Activated naive CD4-positive, alpha-beta T cell treated with anti-CD3 and anti-CD28 coated beads, Interleukin-2, amount 10 ng/mL, durations not matched to agents 7 days and 5 days (primary cell): Measurements from ENCODE around the gene CCDC121.
"Not testable (repeated sequence)": the region's sequence is repeated elsewhere in the genome, so short reads cannot be mapped to it uniquely, and the experiment has no call there.

Experiments used
- CTCF ChIA-PET: fragments of 350-600 bp; sonication (Branson Sonifier 250); formaldehyde crosslinking; loops from one replicate; lab custom pipeline; 2021; ENCODE audit warnings: antibody characterized with exemption; lab: Charles Lee
- DNase-seq: peaks from one replicate; pipeline ENCODE4 v3.0.0-alpha.2; 2020
- H3K27ac Mint-ChIP-seq: one replicate; pipeline ENCODE4 v1.8.0; 2021; ENCODE audit warnings: mild to moderate bottlenecking, moderate library complexity, mixed read lengths
- H3K27me3 Mint-ChIP-seq: one replicate; pipeline ENCODE4 v1.8.0; 2021; ENCODE audit warnings: mild to moderate bottlenecking, mixed read lengths
- H3K36me3 Mint-ChIP-seq: one replicate; pipeline ENCODE4 v1.8.0; 2021; ENCODE audit warnings: mixed read lengths
- H3K4me1 Mint-ChIP-seq: one replicate; pipeline ENCODE4 v1.8.0; 2021; ENCODE audit warnings: mixed read lengths
- H3K4me3 Mint-ChIP-seq: one replicate; pipeline ENCODE4 v1.8.0; 2021; ENCODE audit warnings: mild to moderate bottlenecking, moderate library complexity, mixed read lengths
- H3K9me3 Mint-ChIP-seq: one replicate; pipeline ENCODE4 v1.8.0; 2021; ENCODE audit warnings: mixed read lengths

The CCDC121 gene

DNA sequence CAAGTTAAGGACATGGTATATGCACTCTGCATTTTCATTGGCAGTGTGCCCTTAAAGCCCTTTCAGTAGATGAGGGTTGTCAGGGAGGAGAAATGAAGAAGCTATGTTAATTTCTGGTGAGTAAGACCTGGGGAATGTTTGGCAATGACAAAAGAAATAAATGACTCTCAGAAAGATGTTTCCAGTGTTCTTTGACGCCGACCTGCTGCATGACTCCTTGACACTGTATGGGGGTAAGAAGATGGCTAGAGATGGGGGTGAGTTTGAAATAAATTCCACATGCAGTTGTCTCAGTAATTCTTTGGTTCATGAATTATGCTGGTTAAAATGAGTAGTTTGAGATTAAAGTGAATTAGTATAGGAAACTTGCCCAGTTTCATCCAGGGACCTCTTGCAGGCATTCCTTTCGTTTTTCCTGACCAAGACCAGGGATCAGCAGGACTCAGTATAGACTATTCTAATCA is 5.9 kb downstream of the CCDC121 start:
- Mint-ChIP-seq H3K27ac (no peak overlapping the region), H3K4me1 (peaks cover 17% of the 10 kb centered on the region)
- CTCF ChIA-PET: no interaction called here

DNA sequence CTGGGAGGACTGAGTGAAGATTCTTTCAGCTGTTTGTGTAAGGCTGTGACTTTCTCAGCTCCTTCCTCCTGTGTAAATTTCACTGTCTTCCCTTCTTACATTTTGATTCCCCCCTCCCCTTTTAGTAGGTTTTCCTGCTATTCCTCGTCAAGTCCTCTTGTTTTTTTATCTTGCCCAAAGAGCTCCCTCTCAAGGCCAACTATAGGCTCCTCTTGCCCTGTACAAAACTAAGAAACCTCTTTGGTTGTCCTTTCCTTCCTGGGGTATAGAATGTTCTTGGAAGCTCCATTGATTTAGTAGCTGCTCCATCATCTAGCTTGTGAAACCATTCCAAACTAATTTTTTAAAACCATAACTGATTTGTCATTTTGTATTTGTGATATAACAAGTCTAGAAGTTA is 7.3 kb downstream of the CCDC121 start:
- no peaks in the 10 kb centered on the region for H3K27me3 Mint-ChIP-seq
- DNase-seq: no peak
- peaks cover 3% of the 10 kb centered on the region for H3K4me1 Mint-ChIP-seq
- no peaks in the 10 kb centered on the region for H3K9me3 Mint-ChIP-seq
- no peak overlapping the region for H3K4me3 Mint-ChIP-seq
- H3K36me3 Mint-ChIP-seq: peaks cover 55% of the 10 kb centered on the region
- CTCF ChIA-PET: interaction anchor here (1.0 to 1.3 kb wide), 2 partner anchors 11 kb away, joined by 3 read pairs; no protein-coding TSS in a partner anchor
- no peak overlapping the region for H3K27ac Mint-ChIP-seq

More for the DNA sequence above, 5.9 kb downstream of the CCDC121 start:
- no peak for DNase-seq
- Mint-ChIP-seq H3K9me3 (no peaks in the 10 kb centered on the region), H3K36me3 (peaks cover 46% of the 10 kb centered on the region), H3K4me3 (no peak overlapping the region), H3K27me3 (no peaks in the 10 kb centered on the region)

- Mint-ChIP-seq H3K27ac (no peak overlapping the region), H3K4me1 (no peaks in the 10 kb centered on the region), H3K4me3 (no peak overlapping the region), H3K9me3 (no peaks in the 10 kb centered on the region), H3K27me3 (no peaks in the 10 kb centered on the region), H3K36me3 (peaks cover 48% of the 10 kb centered on the region)
- CTCF ChIA-PET: no interaction called here
- no peak for DNase-seq
These were observed 13.5 kb downstream of the CCDC121 start for GRCh38 chr2:27615316-27615715.

- no peak overlapping the region for H3K27ac Mint-ChIP-seq
- CTCF ChIA-PET: interaction anchor here (1.2 to 1.4 kb wide), 2 partner anchors 17 to 69 kb away, joined by 3 read pairs; no protein-coding TSS in a partner anchor
- peaks cover 44% of the 10 kb centered on the region for H3K36me3 Mint-ChIP-seq
These were observed 14.8 kb downstream of the CCDC121 start for GRCh38 chr2:27613985-27614384.

DNA sequence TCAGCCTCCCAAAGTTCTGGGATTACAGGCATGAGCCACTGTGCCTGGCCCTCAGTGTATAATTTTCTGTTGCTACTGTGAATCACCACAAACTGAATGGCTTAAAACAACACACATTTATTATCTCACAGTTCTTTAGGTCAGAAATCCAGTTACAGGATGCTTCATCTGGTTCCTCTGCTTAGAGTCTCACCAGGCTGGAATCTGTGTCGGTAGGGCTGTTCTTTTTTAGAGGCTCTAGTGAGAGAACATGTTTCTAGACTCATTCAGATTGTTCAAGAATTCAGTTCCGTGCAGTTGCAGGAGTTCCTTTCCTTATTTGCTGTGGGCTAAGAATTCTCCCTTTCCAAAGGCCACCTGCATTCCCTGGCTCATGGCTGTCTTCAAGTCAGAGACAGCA is 22.2 kb downstream of the CCDC121 start:
- no peaks in the 10 kb centered on the region for H3K4me1 Mint-ChIP-seq
- no peaks in the 10 kb centered on the region for H3K27me3 Mint-ChIP-seq
- H3K27ac Mint-ChIP-seq: no peak overlapping the region
- H3K9me3 Mint-ChIP-seq: no peaks in the 10 kb centered on the region
- CTCF ChIA-PET: no interaction called here
- no peak for DNase-seq
- H3K4me3 Mint-ChIP-seq: no peak overlapping the region
- peaks cover 52% of the 10 kb centered on the region for H3K36me3 Mint-ChIP-seq

More at GRCh38 chr2:27613985-27614384, 14.8 kb downstream of the CCDC121 start:
- H3K9me3 Mint-ChIP-seq: no peaks in the 10 kb centered on the region
- no peak for DNase-seq
- no peaks in the 10 kb centered on the region for H3K4me1 Mint-ChIP-seq
- H3K27me3 Mint-ChIP-seq: no peaks in the 10 kb centered on the region
- no peak overlapping the region for H3K4me3 Mint-ChIP-seq

DNA sequence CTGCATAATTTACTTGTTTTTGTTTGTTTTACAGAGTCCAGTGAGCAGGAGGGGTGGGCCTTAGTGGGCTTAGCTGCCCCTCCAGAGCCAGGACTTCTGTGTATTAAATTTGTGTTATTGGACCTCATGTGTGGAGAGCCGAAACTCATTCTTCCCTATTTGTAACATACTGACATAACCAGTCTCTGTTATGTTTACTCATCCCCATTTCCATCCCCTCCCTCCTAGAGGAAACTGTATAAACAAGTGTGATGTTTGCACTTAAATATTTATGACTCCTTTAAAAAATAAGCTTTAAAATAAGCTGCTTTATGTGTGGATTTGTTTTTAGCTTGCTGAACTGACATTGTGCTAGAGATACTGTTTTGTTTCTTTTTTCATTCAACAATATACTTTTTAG is 32.2 kb downstream of the CCDC121 start:
- CTCF ChIA-PET: interaction anchor here (1.2 kb wide), 1 partner anchor 17 kb away, joined by 3 read pairs; no protein-coding TSS in a partner anchor
- no peak overlapping the region for H3K4me3 Mint-ChIP-seq
- H3K4me1 Mint-ChIP-seq: peaks cover 28% of the 10 kb centered on the region
- peaks cover 69% of the 10 kb centered on the region for H3K36me3 Mint-ChIP-seq
- peaks cover 28% of the 10 kb centered on the region for H3K9me3 Mint-ChIP-seq
- H3K27me3 Mint-ChIP-seq: no peaks in the 10 kb centered on the region
- DNase-seq: no peak
- no peak overlapping the region for H3K27ac Mint-ChIP-seq

GRCh38 chr2:27595412-27595811 is 33.4 kb downstream of the CCDC121 start:
- Mint-ChIP-seq H3K36me3 (peaks cover 71% of the 10 kb centered on the region), H3K4me1 (peaks cover 28% of the 10 kb centered on the region), H3K9me3 (peaks cover 36% of the 10 kb centered on the region)
- H3K27ac Mint-ChIP-seq, H3K4me3 Mint-ChIP-seq, CTCF ChIA-PET, DNase-seq, H3K27me3 Mint-ChIP-seq: not testable (repeated sequence)

DNA sequence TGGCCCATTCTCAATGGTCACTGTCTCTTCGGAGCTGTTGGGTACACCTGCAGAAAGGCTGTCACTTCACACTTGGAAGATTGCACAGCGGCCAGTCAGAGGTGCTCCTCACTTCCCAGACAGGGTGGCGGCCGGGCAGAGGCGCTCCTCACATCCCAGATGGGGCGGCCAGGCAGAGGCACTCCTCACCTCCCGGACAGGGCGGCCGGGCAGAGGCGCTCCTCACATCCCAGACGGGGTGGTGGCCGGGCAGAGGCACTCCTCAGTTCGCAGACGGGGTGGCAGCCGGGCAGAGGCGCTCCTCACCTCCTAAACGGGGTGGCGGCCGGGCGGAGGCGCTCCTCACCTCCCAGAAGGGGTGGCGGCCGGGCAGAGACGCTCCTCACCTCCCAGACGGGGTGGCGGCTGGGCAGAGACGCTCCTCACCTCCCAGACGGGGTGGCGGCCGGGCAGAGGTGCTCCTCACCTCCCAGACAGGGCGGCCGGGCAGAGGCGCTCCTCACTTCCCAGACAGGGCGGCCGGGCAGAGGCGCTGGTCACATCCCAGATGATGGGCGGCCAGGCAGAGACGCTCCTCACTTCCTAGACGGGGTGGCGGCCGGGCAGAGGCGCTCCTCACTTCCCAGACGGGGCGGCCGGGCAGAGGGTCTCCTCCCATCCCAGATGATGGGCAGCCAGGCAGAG is 34.6 kb downstream of the CCDC121 start:
- H3K4me1 Mint-ChIP-seq: peaks cover 26% of the 10 kb centered on the region
- CTCF ChIA-PET: interaction anchor here (1.2 kb wide), 1 partner anchor 9 kb away, joined by 4 read pairs; no protein-coding TSS in a partner anchor
- H3K4me3 Mint-ChIP-seq, H3K27me3 Mint-ChIP-seq, DNase-seq, H3K27ac Mint-ChIP-seq: not testable (repeated sequence)
- peaks cover 73% of the 10 kb centered on the region for H3K36me3 Mint-ChIP-seq
- H3K9me3 Mint-ChIP-seq: peaks cover 44% of the 10 kb centered on the region

GRCh38 chr2:27593240-27593639 is 35.6 kb downstream of the CCDC121 start:
- Mint-ChIP-seq H3K9me3 (peaks cover 44% of the 10 kb centered on the region), H3K27ac (peak overlapping the region; percentile 28), H3K4me3 (no peak overlapping the region), H3K27me3 (no peaks in the 10 kb centered on the region), H3K36me3 (peaks cover 70% of the 10 kb centered on the region), H3K4me1 (peaks cover 21% of the 10 kb centered on the region)
- CTCF ChIA-PET: interaction anchor here (1.2 kb wide), 1 partner anchor 8 kb away, joined by 4 read pairs; no protein-coding TSS in a partner anchor
- no peak for DNase-seq

- CTCF ChIA-PET: no interaction called here
- Mint-ChIP-seq H3K36me3 (peaks cover 68% of the 10 kb centered on the region), H3K27ac (no peak overlapping the region), H3K27me3 (no peaks in the 10 kb centered on the region), H3K4me3 (no peak overlapping the region), H3K9me3 (peaks cover 46% of the 10 kb centered on the region), H3K4me1 (peaks cover 30% of the 10 kb centered on the region)
- no peak for DNase-seq
These were observed 37.1 kb downstream of the CCDC121 start for GRCh38 chr2:27591745-27592144.

DNA sequence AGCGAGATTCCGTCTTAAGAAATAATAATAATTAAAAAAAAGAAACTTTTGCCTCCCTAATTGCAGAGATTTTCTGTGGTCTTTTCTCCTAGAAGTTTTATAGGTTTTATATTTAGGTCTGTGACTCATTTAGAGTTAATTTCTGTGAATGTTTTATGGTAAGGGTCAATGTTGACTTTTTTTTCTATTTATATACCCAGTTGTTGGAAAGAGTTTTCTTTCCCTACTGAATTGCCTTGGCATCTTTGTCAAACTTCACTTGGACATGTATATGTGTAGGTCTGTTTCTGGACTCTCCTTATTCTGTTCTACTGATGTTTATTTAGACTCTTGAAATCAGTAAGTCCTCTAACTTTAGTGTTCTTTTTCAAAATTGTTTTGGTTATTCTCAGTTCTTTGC is 40.5 kb downstream of the CCDC121 start:
- no peak for DNase-seq
- Mint-ChIP-seq H3K9me3 (peaks cover 23% of the 10 kb centered on the region), H3K36me3 (peaks cover 65% of the 10 kb centered on the region), H3K4me3 (no peak overlapping the region), H3K4me1 (peaks cover 54% of the 10 kb centered on the region), H3K27me3 (no peaks in the 10 kb centered on the region), H3K27ac (no peak overlapping the region)
- CTCF ChIA-PET: no interaction called here

- Mint-ChIP-seq H3K4me1 (peaks cover 64% of the 10 kb centered on the region), H3K27me3 (peaks cover 6% of the 10 kb centered on the region), H3K27ac (no peak overlapping the region), H3K36me3 (peaks cover 63% of the 10 kb centered on the region), H3K4me3 (no peak overlapping the region), H3K9me3 (peaks cover 19% of the 10 kb centered on the region)
- no peak for DNase-seq
- CTCF ChIA-PET: no interaction called here
These were observed 41.8 kb downstream of the CCDC121 start for GRCh38 chr2:27587025-27587424.

- Mint-ChIP-seq H3K27me3 (peaks cover 16% of the 10 kb centered on the region), H3K27ac (no peak overlapping the region), H3K4me3 (peak overlapping the region; percentile 84)
These were observed 44.2 kb downstream of the CCDC121 start for GRCh38 chr2:27584597-27584996.

GRCh38 chr2:27583390-27583915 is 45.4 kb downstream of the CCDC121 start:
- peaks cover 3% of the 10 kb centered on the region for H3K9me3 Mint-ChIP-seq
- no peak for DNase-seq
- peaks cover 26% of the 10 kb centered on the region for H3K27me3 Mint-ChIP-seq
- peaks cover 64% of the 10 kb centered on the region for H3K4me1 Mint-ChIP-seq
- peaks cover 42% of the 10 kb centered on the region for H3K36me3 Mint-ChIP-seq
- peak overlapping the region; percentile 84 for H3K4me3 Mint-ChIP-seq
- CTCF ChIA-PET: no interaction called here
- H3K27ac Mint-ChIP-seq: peak overlapping the region; percentile 79

More at GRCh38 chr2:27584597-27584996, 44.2 kb downstream of the CCDC121 start:
- Mint-ChIP-seq H3K36me3 (peaks cover 45% of the 10 kb centered on the region), H3K4me1 (peaks cover 67% of the 10 kb centered on the region), H3K9me3 (peaks cover 5% of the 10 kb centered on the region)
- DNase-seq: no peak
- CTCF ChIA-PET: interaction anchor here (1.0 to 1.3 kb wide), 2 partner anchors 9 to 99 kb away, joined by 3 to 4 read pairs; no protein-coding TSS in a partner anchor
